ENCODE results near the gene PDCL2.
"Not testable (repeated sequence)": the region's sequence is repeated elsewhere in the genome, so short reads cannot be mapped to it uniquely, and the experiment has no call there.

The PDCL2 gene

DNA sequence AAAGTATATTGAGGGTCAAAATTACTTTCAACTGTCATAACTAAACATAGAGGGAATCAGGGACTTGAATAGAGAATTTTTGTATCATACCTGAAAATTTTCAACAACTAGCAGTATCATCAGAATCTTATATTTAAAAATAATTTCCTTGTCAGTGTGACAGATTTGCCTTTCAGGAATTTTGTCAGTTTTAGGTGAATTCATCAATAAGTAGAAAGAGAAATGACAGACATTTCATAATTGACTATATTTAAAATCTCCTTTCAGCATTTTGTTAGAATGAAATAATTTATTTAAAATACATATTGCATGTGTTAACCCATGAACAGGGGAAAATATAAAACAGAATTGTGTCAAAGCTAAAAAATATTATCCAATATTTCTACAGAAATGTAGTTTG is 8.6 kb upstream of the PDCL2 start:
- Histone ChIP-seq H3K27me3 (ENCODE audit: control insufficient read depth, insufficient read depth, low read length) (no peaks in the 10 kb centered on the region), H3K27ac (ENCODE audit: low read length) (no peak overlapping the region), H3K4me3 (ENCODE audit: low read length) (no peak overlapping the region), H3K9me3 (ENCODE audit: control insufficient read depth, insufficient read depth, low read length) (no peaks in the 10 kb centered on the region), H3K4me1 (ENCODE audit: control insufficient read depth, insufficient read depth, low read length) (no peaks in the 10 kb centered on the region), H3K36me3 (ENCODE audit: control insufficient read depth, insufficient read depth, low read length) (no peaks in the 10 kb centered on the region)
- DNase-seq (ENCODE audit: low read depth, low spot score), result no peak

DNA sequence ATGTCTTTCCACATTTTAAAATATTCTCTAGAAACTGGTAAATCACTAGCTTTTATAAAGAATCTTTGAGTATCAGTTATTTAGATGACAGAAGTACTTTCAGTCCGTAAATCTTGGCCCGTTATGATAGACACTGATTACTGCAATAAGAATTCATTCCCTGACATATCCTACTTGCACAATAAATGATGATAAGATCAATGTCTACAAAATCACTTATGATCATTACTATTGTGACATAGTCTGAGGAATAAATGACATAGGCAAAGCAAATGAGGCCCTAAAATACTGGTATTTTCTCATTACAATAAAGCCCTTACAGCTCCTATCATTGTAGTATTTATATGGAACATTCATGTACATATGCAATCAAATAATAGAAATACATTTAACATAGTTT is 6.6 kb upstream of the PDCL2 start:
- WGBS (ENCODE audit: insufficient coverage, insufficient read length), result no CpG with 5 or more reads among the region's 2 CpGs
- DNase-seq (ENCODE audit: low read depth, low spot score), result no peak
- H3K4me3 ChIP-seq (ENCODE audit: low read length), result no peak overlapping the region
- no peaks in the 10 kb centered on the region for H3K4me1 ChIP-seq (ENCODE audit: control insufficient read depth, insufficient read depth, low read length)
- no peaks in the 10 kb centered on the region for H3K9me3 ChIP-seq (ENCODE audit: control insufficient read depth, insufficient read depth, low read length)
- H3K27me3 ChIP-seq (ENCODE audit: control insufficient read depth, insufficient read depth, low read length), result no peaks in the 10 kb centered on the region
- H3K27ac ChIP-seq (ENCODE audit: low read length), result no peak overlapping the region
- H3K36me3 ChIP-seq (ENCODE audit: control insufficient read depth, insufficient read depth, low read length), result no peaks in the 10 kb centered on the region

DNA sequence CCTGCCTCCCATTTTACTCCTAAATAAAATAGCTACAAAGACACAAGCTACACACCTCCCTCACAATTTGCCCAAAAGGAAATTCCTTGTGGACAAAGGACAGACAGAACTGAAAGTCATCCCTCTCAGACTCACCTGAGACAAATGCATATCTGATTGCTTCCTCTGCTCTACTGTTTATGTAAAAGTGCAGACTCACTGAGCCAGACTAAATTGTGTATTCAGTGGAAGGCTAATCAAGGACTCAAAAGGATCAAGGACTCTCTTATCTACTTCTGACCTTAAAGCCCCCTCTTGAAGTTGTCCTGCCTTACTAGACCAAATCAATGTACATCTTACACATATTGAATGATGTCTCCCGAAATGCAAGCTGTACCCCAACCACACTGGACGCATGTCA is 3.9 kb downstream of the PDCL2 start:
- H3K4me1 ChIP-seq (ENCODE audit: control insufficient read depth, insufficient read depth, low read length), result no peaks in the 10 kb centered on the region
- H3K9me3 ChIP-seq (ENCODE audit: control insufficient read depth, insufficient read depth, low read length), result no peaks in the 10 kb centered on the region
- H3K36me3 ChIP-seq (ENCODE audit: control insufficient read depth, insufficient read depth, low read length), result no peaks in the 10 kb centered on the region
- no peaks in the 10 kb centered on the region for H3K27me3 ChIP-seq (ENCODE audit: control insufficient read depth, insufficient read depth, low read length)
- WGBS (ENCODE audit: insufficient coverage, insufficient read length), result no CpG with 5 or more reads among the region's 2 CpGs
- no peak for DNase-seq (ENCODE audit: low read depth, low spot score)
- H3K4me3 ChIP-seq (ENCODE audit: low read length), result no peak overlapping the region
- H3K27ac ChIP-seq (ENCODE audit: low read length), result no peak overlapping the region

DNA sequence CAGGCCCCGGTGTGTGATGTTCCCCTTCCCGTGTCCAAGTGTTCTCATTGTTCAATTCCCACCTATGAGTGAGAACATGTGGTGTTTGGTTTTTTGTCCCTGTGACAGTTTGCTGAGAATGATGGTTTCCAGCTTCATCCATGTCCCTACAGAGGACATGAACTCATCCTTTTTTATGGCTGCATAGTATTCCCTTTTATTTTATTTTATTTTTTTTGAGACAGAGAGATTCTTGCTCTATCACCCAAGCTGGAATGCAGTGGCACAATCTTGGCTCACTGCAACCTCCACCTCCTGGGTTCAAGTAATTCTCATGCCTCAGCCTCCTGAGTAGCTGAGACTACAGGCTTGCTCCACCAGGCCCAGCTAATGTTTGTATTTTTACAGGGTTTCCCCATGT is 9.3 kb downstream of the PDCL2 start:
- H3K4me1 ChIP-seq (ENCODE audit: control insufficient read depth, insufficient read depth, low read length); H3K27me3 ChIP-seq (ENCODE audit: control insufficient read depth, insufficient read depth, low read length); H3K27ac ChIP-seq (ENCODE audit: low read length); DNase-seq (ENCODE audit: low read depth, low spot score); H3K9me3 ChIP-seq (ENCODE audit: control insufficient read depth, insufficient read depth, low read length); H3K4me3 ChIP-seq (ENCODE audit: low read length); H3K36me3 ChIP-seq (ENCODE audit: control insufficient read depth, insufficient read depth, low read length): not testable (repeated sequence)
- no CpG with 5 or more reads among the region's 2 CpGs for WGBS (ENCODE audit: insufficient coverage, insufficient read length)

DNA sequence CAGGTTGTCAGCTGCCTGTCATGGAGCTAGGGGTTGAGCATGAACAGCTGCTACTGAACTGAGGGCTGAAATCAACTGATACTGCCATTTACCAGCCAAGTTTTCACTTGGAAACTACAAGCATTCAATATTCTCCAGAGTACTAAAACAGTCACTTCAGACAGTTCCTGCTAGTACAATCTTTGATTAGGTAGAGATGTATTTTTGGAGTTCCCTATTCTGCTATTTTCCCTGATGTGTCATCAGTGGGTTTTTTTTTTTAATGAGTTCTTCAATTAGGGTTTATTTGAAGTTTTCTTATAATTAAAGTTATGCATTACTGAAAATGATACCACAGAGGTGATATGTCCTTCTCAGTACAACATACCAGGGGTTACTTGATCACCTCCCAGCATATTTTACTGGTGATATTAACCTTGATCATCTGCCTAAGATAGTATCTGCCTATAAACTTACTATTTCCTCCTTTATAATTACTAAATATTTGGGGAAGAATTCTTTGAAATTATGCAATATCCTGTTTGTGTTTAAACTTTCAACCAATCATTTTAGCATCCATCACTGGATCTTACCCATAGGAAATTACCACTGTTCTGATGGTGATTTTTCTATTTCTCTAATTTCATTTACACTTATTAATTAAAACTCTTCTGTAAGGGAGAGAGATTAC is 13.6 kb downstream of the PDCL2 start:
- H3K9me3 ChIP-seq (ENCODE audit: control insufficient read depth, insufficient read depth, low read length), result peaks cover 3% of the 10 kb centered on the region; the same call in 1 of the 2 replicates
- no peaks in the 10 kb centered on the region for H3K27me3 ChIP-seq (ENCODE audit: control insufficient read depth, insufficient read depth, low read length)
- no peaks in the 10 kb centered on the region for H3K4me1 ChIP-seq (ENCODE audit: control insufficient read depth, insufficient read depth, low read length)
- H3K36me3 ChIP-seq (ENCODE audit: control insufficient read depth, insufficient read depth, low read length), result no peaks in the 10 kb centered on the region
- no peak for DNase-seq (ENCODE audit: low read depth, low spot score)
- no peak overlapping the region for H3K27ac ChIP-seq (ENCODE audit: low read length)
- no peak overlapping the region for H3K4me3 ChIP-seq (ENCODE audit: low read length)

DNA sequence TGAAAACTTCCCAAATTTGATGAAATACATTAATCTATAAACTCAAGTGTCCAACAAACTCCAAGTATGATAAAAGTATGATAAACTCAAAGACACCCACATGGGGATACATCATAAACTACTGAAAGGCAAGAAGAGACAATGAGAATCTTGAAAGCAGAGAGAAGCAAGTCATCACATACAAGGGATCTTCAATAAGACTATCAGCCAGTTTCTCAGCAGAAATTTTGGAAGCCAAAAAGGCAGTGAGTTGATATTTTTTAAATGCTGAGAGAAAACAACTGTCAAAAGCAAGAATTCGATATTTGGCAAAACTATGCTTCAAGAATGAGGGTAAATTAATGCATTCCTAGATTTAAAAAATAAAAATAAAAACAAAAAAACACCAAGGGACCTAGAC is 16.5 kb downstream of the PDCL2 start:
- Histone ChIP-seq H3K4me3 (ENCODE audit: low read length) (no peak overlapping the region), H3K9me3 (ENCODE audit: control insufficient read depth, insufficient read depth, low read length) (peaks cover 3% of the 10 kb centered on the region; the same call in 1 of the 2 replicates), H3K27ac (ENCODE audit: low read length) (no peak overlapping the region), H3K36me3 (ENCODE audit: control insufficient read depth, insufficient read depth, low read length) (no peaks in the 10 kb centered on the region), H3K27me3 (ENCODE audit: control insufficient read depth, insufficient read depth, low read length) (no peaks in the 10 kb centered on the region), H3K4me1 (ENCODE audit: control insufficient read depth, insufficient read depth, low read length) (no peaks in the 10 kb centered on the region)
- no peak for DNase-seq (ENCODE audit: low read depth, low spot score)
- no CpG with 5 or more reads among the region's 1 CpG for WGBS (ENCODE audit: insufficient coverage, insufficient read length)

DNA sequence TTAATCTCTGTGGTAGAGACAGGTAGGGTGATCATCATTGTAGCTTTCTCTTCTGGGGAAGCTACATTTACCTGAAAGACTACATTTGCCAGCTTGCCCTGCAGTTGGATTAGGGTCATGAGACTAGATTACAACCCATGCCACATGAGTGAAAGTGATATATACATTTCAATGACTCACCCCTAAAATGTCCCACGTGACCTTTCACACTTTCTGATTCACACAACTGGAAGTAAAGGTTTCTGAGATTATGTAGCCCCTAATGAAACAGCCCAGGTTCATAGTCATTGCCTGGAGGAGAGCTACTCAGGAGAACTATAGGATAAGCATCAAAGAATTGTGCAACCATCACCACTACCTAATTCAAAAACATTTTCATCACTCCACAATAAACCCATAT is 17.8 kb downstream of the PDCL2 start:
- peaks cover 3% of the 10 kb centered on the region; the same call in 1 of the 2 replicates for H3K9me3 ChIP-seq (ENCODE audit: control insufficient read depth, insufficient read depth, low read length)
- H3K27me3 ChIP-seq (ENCODE audit: control insufficient read depth, insufficient read depth, low read length), result no peaks in the 10 kb centered on the region
- no peak overlapping the region for H3K4me3 ChIP-seq (ENCODE audit: low read length)
- DNase-seq (ENCODE audit: low read depth, low spot score), result no peak
- no peak overlapping the region for H3K27ac ChIP-seq (ENCODE audit: low read length)
- H3K4me1 ChIP-seq (ENCODE audit: control insufficient read depth, insufficient read depth, low read length), result no peaks in the 10 kb centered on the region
- no CpG with 5 or more reads among the region's 1 CpG for WGBS (ENCODE audit: insufficient coverage, insufficient read length)
- no peaks in the 10 kb centered on the region for H3K36me3 ChIP-seq (ENCODE audit: control insufficient read depth, insufficient read depth, low read length)

DNA sequence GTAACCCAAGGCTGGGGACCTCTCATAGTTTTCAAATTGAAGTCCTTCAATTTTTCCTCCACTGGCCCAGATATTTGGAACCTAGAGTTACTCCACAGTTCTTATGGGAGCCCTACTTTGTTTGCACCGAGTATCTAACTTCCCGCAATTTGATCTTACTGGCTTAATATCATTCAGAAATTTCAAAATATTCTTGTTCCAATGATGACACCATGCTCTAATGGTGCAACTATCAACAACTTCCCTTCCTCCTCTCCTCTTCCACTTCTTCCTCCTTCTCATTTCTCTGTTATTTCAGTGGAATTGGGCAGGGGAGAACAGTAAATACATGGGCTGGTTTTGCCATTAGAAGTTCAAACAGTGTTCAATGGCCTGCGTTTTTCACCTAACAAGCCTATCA is 20.2 kb downstream of the PDCL2 start:
- Histone ChIP-seq H3K4me1 (ENCODE audit: control insufficient read depth, insufficient read depth, low read length) (no peaks in the 10 kb centered on the region), H3K27me3 (ENCODE audit: control insufficient read depth, insufficient read depth, low read length) (no peaks in the 10 kb centered on the region), H3K36me3 (ENCODE audit: control insufficient read depth, insufficient read depth, low read length) (no peaks in the 10 kb centered on the region), H3K4me3 (ENCODE audit: low read length) (no peak overlapping the region), H3K27ac (ENCODE audit: low read length) (no peak overlapping the region), H3K9me3 (ENCODE audit: control insufficient read depth, insufficient read depth, low read length) (no peaks in the 10 kb centered on the region)
- no CpG with 5 or more reads among the region's 3 CpGs for WGBS (ENCODE audit: insufficient coverage, insufficient read length)
- DNase-seq (ENCODE audit: low read depth, low spot score), result no peak

DNA sequence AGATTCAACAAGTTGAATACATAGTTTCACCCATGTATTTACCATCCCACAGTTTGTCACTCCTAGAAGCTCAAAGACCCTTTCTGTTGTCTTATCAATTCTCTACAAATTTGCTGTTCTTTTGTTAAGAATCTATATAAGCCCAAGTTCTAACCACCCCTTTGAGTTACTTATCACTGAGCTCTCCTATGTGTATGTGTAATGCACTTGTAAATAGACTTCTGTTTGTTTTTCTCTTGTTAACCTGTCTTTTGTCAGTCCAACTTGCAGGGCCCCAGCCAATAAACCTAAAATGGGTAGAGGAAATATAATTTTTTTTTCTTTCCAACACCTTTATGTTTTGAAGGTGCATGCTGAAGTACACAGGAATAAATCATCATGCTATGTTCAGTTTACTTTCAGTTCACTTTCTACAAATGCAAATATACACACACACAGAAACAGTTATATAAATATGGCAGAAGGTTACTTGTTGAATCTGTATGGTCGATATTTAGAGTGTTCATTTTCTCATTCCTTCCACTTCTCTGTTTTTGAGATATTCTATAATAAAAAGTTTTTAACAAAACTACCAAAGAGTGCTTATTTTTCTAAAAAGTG is 23.0 kb downstream of the PDCL2 start:
- DNase-seq (ENCODE audit: low read depth, low spot score), result no peak
- no peaks in the 10 kb centered on the region for H3K9me3 ChIP-seq (ENCODE audit: control insufficient read depth, insufficient read depth, low read length)
- no peak overlapping the region for H3K27ac ChIP-seq (ENCODE audit: low read length)
- no peaks in the 10 kb centered on the region for H3K4me1 ChIP-seq (ENCODE audit: control insufficient read depth, insufficient read depth, low read length)
- H3K27me3 ChIP-seq (ENCODE audit: control insufficient read depth, insufficient read depth, low read length), result no peaks in the 10 kb centered on the region
- H3K36me3 ChIP-seq (ENCODE audit: control insufficient read depth, insufficient read depth, low read length), result no peaks in the 10 kb centered on the region
- no peak overlapping the region for H3K4me3 ChIP-seq (ENCODE audit: low read length)
- no CpG with 5 or more reads among the region's 1 CpG for WGBS (ENCODE audit: insufficient coverage, insufficient read length)

DNA sequence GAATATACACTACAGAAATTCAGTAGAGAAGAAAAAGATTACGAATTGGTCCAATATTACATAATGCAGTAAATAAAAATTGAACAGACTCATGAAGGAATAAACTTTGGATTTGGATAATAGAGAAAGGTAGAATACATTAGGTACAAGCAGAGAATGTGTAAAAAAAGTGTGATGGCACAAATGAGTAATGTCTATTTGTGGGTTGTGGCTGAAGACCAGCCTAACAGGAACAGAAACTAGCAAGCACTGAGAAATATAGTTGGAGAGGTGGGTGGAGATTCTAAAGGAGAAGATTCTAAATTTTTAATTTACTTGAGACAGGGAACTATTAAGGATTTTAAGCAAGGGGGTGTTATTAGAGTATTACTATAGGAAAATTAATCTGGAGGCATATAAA is 30.2 kb downstream of the PDCL2 start:
- no peak for DNase-seq (ENCODE audit: low read depth, low spot score)
- no peaks in the 10 kb centered on the region for H3K4me1 ChIP-seq (ENCODE audit: control insufficient read depth, insufficient read depth, low read length)
- H3K27ac ChIP-seq (ENCODE audit: low read length), result no peak overlapping the region
- H3K4me3 ChIP-seq (ENCODE audit: low read length), result no peak overlapping the region
- H3K9me3 ChIP-seq (ENCODE audit: control insufficient read depth, insufficient read depth, low read length), result no peaks in the 10 kb centered on the region
- no CpG with 5 or more reads among the region's 1 CpG for WGBS (ENCODE audit: insufficient coverage, insufficient read length)
- no peaks in the 10 kb centered on the region for H3K27me3 ChIP-seq (ENCODE audit: control insufficient read depth, insufficient read depth, low read length)
- no peaks in the 10 kb centered on the region for H3K36me3 ChIP-seq (ENCODE audit: control insufficient read depth, insufficient read depth, low read length)

DNA sequence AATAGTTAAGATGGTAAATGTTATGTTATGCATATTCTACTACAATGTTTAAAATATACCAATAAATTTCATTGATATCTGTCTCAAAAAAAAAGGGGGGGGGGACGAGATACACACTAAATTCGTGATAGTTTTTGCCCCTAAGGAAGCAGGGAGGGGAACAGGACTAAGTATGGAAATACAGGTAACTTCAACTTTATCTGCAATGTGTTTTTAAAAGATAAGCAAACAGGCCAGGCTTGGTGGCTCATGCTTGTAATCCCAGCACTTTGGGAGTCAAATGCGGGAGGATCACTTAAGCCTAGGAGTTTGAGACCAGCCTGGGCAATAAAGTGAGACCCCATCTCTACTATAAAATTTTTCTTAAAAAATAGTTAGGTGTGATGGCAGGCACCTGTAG is 31.9 kb downstream of the PDCL2 start:
- Histone ChIP-seq H3K36me3 (ENCODE audit: control insufficient read depth, insufficient read depth, low read length) (no peaks in the 10 kb centered on the region), H3K4me1 (ENCODE audit: control insufficient read depth, insufficient read depth, low read length) (no peaks in the 10 kb centered on the region), H3K27ac (ENCODE audit: low read length) (no peak overlapping the region), H3K4me3 (ENCODE audit: low read length) (no peak overlapping the region), H3K27me3 (ENCODE audit: control insufficient read depth, insufficient read depth, low read length) (no peaks in the 10 kb centered on the region), H3K9me3 (ENCODE audit: control insufficient read depth, insufficient read depth, low read length) (no peaks in the 10 kb centered on the region)
- no peak for DNase-seq (ENCODE audit: low read depth, low spot score)
- no CpG with 5 or more reads among the region's 3 CpGs for WGBS (ENCODE audit: insufficient coverage, insufficient read length)
